SK-N-SH (cell line): ENCODE data around the gene ARHGAP10.

Source experiments
- CTCF ChIP-seq: fragments of 200-600 bp; sonication (generic); IDR thresholded peaks from 2 replicates; pipeline ENCODE4 v1.6.1; 2017; ENCODE audit warnings: antibody characterized with exemption, mild to moderate bottlenecking, moderate library complexity
- JUND ChIP-seq: IDR thresholded peaks from 2 replicates; pipeline ENCODE4 v1.4.0; 2012
- NFIC ChIP-seq: IDR thresholded peaks from 2 replicates; pipeline ENCODE4 v1.4.0; 2012; ENCODE audit warnings: borderline replicate concordance
- POLR2AphosphoS5 ChIP-seq: IDR thresholded peaks from 2 replicates; pipeline ENCODE4 v1.6.1; 2012; ENCODE audit warnings: low read depth, low read length
- SIN3A ChIP-seq: IDR thresholded peaks from 2 replicates; pipeline ENCODE4 v1.6.1; 2012; ENCODE audit warnings: low read depth, mild to moderate bottlenecking, low read length, moderate library complexity, borderline replicate concordance
- TF ChIP-seq, protein P1 (sequence below): IDR thresholded peaks from 2 replicates; pipeline ENCODE4 v1.6.1; 2012; ENCODE audit warnings: mild to moderate bottlenecking, low read depth, low read length, moderate library complexity

- TF ChIP-seq CTCF (no peak), SIN3A (no peak), NFIC (no peak), JUND (no peak), POLR2AphosphoS5 (no peak)
- TF ChIP-seq, protein P1, sequence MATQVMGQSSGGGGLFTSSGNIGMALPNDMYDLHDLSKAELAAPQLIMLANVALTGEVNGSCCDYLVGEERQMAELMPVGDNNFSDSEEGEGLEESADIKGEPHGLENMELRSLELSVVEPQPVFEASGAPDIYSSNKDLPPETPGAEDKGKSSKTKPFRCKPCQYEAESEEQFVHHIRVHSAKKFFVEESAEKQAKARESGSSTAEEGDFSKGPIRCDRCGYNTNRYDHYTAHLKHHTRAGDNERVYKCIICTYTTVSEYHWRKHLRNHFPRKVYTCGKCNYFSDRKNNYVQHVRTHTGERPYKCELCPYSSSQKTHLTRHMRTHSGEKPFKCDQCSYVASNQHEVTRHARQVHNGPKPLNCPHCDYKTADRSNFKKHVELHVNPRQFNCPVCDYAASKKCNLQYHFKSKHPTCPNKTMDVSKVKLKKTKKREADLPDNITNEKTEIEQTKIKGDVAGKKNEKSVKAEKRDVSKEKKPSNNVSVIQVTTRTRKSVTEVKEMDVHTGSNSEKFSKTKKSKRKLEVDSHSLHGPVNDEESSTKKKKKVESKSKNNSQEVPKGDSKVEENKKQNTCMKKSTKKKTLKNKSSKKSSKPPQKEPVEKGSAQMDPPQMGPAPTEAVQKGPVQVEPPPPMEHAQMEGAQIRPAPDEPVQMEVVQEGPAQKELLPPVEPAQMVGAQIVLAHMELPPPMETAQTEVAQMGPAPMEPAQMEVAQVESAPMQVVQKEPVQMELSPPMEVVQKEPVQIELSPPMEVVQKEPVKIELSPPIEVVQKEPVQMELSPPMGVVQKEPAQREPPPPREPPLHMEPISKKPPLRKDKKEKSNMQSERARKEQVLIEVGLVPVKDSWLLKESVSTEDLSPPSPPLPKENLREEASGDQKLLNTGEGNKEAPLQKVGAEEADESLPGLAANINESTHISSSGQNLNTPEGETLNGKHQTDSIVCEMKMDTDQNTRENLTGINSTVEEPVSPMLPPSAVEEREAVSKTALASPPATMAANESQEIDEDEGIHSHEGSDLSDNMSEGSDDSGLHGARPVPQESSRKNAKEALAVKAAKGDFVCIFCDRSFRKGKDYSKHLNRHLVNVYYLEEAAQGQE, result no peak
These were observed 360.6 kb downstream of the ARHGAP10 start for GRCh38 chr4:148092316-148093014.
